Breast epithelium (tissue), 4 donors: ENCODE results near the gene SLC27A5. TPM values are rescaled to one million over a fixed set of nuclear protein-coding genes. Genes with fewer than 3 reads are reported as not detected.

Source experiments
- DNase-seq, 2 donors: peaks; one replicate each; pipeline ENCODE4 v3.0.0-alpha.2; 2019; ENCODE audit warnings: low spot score in 2 of 2
- H3K27ac ChIP-seq, 2 donors: fragments of 200-600 bp; sonication (generic) in 1 of 2; one replicate each; pipeline ENCODE4 v1.5.1; 2016 to 2019; ENCODE audit warnings: mild to moderate bottlenecking in 1 of 2
- H3K27me3 ChIP-seq, 2 donors: fragments of 200-600 bp; sonication (generic) in 1 of 2; one replicate each; pipeline versions ENCODE4 v1.5.1 to v1.6.0; 2017 to 2019; ENCODE audit warnings: control low read depth in 1 of 2, mild to moderate bottlenecking in 1 of 2
- H3K36me3 ChIP-seq: fragments of 200-600 bp; one replicate; pipeline ENCODE4 v1.5.1; 2019
- H3K4me1 ChIP-seq, 2 donors: fragments of 200-600 bp; sonication (generic); one replicate each; pipeline ENCODE4 v1.5.1; 2016 to 2019; ENCODE audit warnings: control low read depth in 1 of 2
- H3K4me3 ChIP-seq, 3 donors: fragments of 200-600 bp; sonication (generic); 1 replicate in 2 of 3; 2 replicates in 1 of 3; pipeline ENCODE4 v1.5.1; 2016 to 2019; ENCODE audit warnings: mild to moderate bottlenecking in 3 of 3, moderate library complexity in 2 of 3
- H3K9me3 ChIP-seq, 2 donors: fragments of 200-600 bp; sonication (generic) in 1 of 2; one replicate each; pipeline ENCODE4 v1.5.1; 2016 to 2019; ENCODE audit warnings: control low read depth in 1 of 2
- POLR2A ChIP-seq: fragments of 450-650 bp; IDR thresholded peaks from one replicate; pipeline ENCODE4 v1.6.1; 2016; ENCODE audit warnings: antibody characterized with exemption, mild to moderate bottlenecking, moderate library complexity
- POLR2AphosphoS5 ChIP-seq, 3 donors: sonication (generic); formaldehyde crosslinking; IDR thresholded peaks; one replicate each; pipeline ENCODE4 v1.6.1; 2017; ENCODE audit warnings: antibody characterized with exemption in 3 of 3
- intact Hi-C: fragments of 100-400 bp; cut with DNase I; formaldehyde crosslinking; loops from one replicate; pipeline ENCODE4 v1.15.1; 2023; ENCODE audit warnings: low total_unique reads
- total RNA-seq, 3 donors: library from RNA; depleted of rRNA; stranded (reverse); fragments of >200 nt; gene quantifications; one replicate each; pipeline ENCODE4 v1.1.0, GENCODE V29; 2016
- TF ChIP-seq, protein P1 (sequence below), 3 donors: fragments of 450-650 bp; IDR thresholded peaks; one replicate each; pipeline ENCODE4 v1.5.1; 2016 to 2017; ENCODE audit warnings: antibody characterized with exemption in 3 of 3, mild to moderate bottlenecking in 3 of 3, moderate library complexity in 3 of 3

The SLC27A5 gene
- total RNA-seq, 3 donors from 2014 or later: 4.7 to 18.0 (median 10.7) TPM

GRCh38 chr19:58480481-58480830, 31.3 kb downstream of the SLC27A5 start:
- TF ChIP-seq, protein P1, sequence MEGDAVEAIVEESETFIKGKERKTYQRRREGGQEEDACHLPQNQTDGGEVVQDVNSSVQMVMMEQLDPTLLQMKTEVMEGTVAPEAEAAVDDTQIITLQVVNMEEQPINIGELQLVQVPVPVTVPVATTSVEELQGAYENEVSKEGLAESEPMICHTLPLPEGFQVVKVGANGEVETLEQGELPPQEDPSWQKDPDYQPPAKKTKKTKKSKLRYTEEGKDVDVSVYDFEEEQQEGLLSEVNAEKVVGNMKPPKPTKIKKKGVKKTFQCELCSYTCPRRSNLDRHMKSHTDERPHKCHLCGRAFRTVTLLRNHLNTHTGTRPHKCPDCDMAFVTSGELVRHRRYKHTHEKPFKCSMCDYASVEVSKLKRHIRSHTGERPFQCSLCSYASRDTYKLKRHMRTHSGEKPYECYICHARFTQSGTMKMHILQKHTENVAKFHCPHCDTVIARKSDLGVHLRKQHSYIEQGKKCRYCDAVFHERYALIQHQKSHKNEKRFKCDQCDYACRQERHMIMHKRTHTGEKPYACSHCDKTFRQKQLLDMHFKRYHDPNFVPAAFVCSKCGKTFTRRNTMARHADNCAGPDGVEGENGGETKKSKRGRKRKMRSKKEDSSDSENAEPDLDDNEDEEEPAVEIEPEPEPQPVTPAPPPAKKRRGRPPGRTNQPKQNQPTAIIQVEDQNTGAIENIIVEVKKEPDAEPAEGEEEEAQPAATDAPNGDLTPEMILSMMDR (IDR thresholded peaks at IDR 0.05): no peak
- TF ChIP-seq POLR2A: no peak
- TF ChIP-seq POLR2AphosphoS5 (IDR thresholded peaks at IDR 0.05): no peak
- Histone ChIP-seq H3K36me3 (no peaks in the 10 kb centered on the region), H3K4me1 (peaks cover 5 to 9% of the 10 kb centered on the region in 2 donors), H3K9me3 (no peaks in the 10 kb centered on the region), H3K27me3 (no peaks in the 10 kb centered on the region), H3K27ac (no peak overlapping the region), H3K4me3 (no peak overlapping the region)
- no peak for DNase-seq
- intact Hi-C loops: no loop called here

DNA sequence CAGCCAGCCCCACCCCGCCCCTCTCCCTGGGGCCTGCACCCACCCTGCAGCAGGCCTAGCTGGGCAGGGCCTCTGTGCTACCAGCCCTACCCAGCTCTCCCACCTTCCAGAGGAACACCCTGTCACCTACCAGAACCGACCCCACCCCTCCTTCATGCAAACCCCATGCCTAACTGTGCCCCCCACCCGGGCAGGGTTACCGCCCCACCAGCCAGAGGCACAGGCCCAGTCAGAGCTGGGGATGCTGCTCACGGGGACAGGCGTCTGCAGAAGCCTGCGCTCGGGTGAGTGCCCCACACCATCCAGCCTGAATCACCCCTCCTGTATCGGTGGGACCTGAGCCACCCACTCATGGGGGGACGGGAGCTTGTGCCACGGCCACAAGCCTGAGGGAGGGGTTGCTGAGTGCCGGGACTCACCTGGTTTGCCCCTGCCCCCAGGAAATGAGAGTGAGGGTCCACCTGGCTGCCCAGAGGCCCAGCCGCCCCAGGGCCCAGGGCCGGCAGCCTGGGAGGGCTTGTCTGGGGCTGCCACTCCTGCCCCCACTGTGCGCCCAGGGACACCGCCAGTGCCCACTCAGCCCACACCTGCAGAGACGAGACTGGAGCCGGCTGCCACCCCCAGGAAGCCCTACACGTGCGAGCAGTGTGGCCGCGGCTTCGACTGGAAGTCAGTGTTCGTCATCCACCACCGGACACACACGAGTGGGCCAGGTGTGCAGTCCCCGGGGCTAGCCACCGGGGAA, 31.9 kb downstream of the SLC27A5 start:
- no peak for DNase-seq
- H3K4me1 ChIP-seq: peaks cover 5 to 9% of the 10 kb centered on the region in 2 donors
- H3K4me3 ChIP-seq: no peak overlapping the region
- TF ChIP-seq POLR2A (no peak), POLR2AphosphoS5 (IDR thresholded peaks at IDR 0.05) (no peak)
- TF ChIP-seq, protein P1 (IDR thresholded peaks at IDR 0.05): no peak
- H3K36me3 ChIP-seq: no peaks in the 10 kb centered on the region
- intact Hi-C loops: loop anchor here (1.0 kb wide), 1 partner anchor 40 kb away; no protein-coding TSS in a partner anchor
- H3K27me3 ChIP-seq: no peaks in the 10 kb centered on the region
- no peak overlapping the region for H3K27ac ChIP-seq
- H3K9me3 ChIP-seq: no peaks in the 10 kb centered on the region

DNA sequence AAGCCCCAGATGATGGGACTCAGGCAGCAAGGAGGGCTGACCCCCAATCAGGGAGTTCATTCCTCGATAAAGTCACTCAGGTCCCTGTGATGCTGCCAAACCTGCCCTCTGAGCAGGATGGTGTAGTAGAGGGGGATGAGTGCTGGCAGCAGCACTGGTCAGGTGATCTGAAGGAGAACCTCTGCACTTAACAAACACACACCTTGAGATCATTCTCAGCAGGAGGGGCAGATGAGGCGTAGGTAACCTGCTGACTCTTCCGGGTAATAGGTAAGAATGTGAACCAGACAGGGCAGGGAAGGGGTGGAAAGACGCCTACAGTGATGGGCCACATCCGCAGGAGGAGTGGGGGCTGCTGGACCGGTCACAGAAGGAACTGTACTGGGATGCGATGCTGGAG, 32.5 kb downstream of the SLC27A5 start:
- no peaks in the 10 kb centered on the region for H3K36me3 ChIP-seq
- TF ChIP-seq, protein P1 (IDR thresholded peaks at IDR 0.05): no peak
- TF ChIP-seq POLR2AphosphoS5 (IDR thresholded peaks at IDR 0.05): no peak
- TF ChIP-seq POLR2A: no peak
- H3K4me1 ChIP-seq: peaks cover 5 to 9% of the 10 kb centered on the region in 2 donors
- DNase-seq: no peak
- H3K9me3 ChIP-seq: no peaks in the 10 kb centered on the region
- intact Hi-C loops: loop anchor here (1.0 kb wide), 1 partner anchor 41 kb away; no protein-coding TSS in a partner anchor
- H3K27ac ChIP-seq: no peak overlapping the region
- H3K27me3 ChIP-seq: no peaks in the 10 kb centered on the region
- no peak overlapping the region for H3K4me3 ChIP-seq

DNA sequence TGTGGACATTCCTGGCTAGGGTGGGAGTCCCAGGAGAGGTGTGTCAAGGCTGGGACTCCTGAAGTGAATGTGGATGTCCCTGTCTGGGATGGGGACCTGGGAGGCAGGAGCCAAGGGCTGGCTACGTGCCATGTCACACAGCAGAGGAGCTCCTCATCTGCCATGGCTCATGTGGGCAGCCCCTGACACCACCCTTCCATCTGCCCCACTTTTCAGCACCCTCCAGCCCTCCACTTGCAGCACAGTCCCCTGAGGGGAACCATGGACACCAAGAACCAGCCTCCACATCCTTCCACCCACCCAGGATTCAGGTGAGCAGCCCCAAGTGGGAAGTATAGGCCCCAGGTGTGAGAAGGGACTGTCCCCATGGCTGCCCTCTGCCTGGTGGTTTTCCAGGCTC, 33.9 kb downstream of the SLC27A5 start:
- H3K27ac ChIP-seq: peak overlapping the region in 1 of 2 donors; percentile 97
- no peak for TF ChIP-seq POLR2A
- no peak for TF ChIP-seq POLR2AphosphoS5 (IDR thresholded peaks at IDR 0.05)
- TF ChIP-seq, protein P1 (IDR thresholded peaks at IDR 0.05): no peak
- H3K4me3 ChIP-seq: no peak overlapping the region
- no peak for DNase-seq
- no peaks in the 10 kb centered on the region for H3K27me3 ChIP-seq
- intact Hi-C loops: loop anchor here (1.0 kb wide), 1 partner anchor 28 kb away; no protein-coding TSS in a partner anchor
- H3K9me3 ChIP-seq: no peaks in the 10 kb centered on the region
- peaks cover 5 to 9% of the 10 kb centered on the region in 2 donors for H3K4me1 ChIP-seq
- H3K36me3 ChIP-seq: no peaks in the 10 kb centered on the region

GRCh38 chr19:58477130-58477529, 34.7 kb downstream of the SLC27A5 start:
- H3K36me3 ChIP-seq: no peaks in the 10 kb centered on the region
- H3K4me3 ChIP-seq: peak overlapping the region in 1 of 3 donors; percentile 89
- peaks cover 5 to 9% of the 10 kb centered on the region in 2 donors for H3K4me1 ChIP-seq
- no peaks in the 10 kb centered on the region for H3K27me3 ChIP-seq
- H3K9me3 ChIP-seq: no peaks in the 10 kb centered on the region
- TF ChIP-seq, protein P1 (IDR thresholded peaks at IDR 0.05): no peak
- TF ChIP-seq POLR2A: no peak
- intact Hi-C loops: loop anchor here (1.0 kb wide), 1 partner anchor 27 kb away; no protein-coding TSS in a partner anchor
- H3K27ac ChIP-seq: peak overlapping the region; percentile 91 to 97
- no peak for DNase-seq
